ENCODE measurements around the gene LIMK2.
"Not testable (repeated sequence)": the region's sequence is repeated elsewhere in the genome, so short reads cannot be mapped to it uniquely, and the experiment has no call there.

The LIMK2 gene

DNA sequence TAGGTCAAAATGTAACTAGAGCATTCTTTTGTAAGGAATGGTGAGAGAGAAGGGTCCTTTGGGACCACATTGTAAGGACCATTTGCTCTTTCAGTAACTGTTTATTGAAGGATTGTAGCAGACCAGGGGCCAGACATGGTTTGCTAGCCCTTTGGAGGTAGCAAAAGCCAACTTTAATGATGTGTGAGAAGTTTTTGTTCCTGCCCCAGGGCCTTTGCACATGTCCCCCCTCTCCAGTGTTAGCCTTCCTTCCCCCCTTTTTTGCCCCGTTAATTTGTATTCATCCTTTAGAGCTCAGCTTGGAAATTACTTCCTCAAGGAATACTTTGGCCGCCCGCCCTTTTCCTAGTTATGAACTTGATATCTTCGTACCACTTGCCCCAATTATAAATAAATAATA, 9.0 kb downstream of the LIMK2 start:
- no peak for DNase-seq
- peaks cover 49% of the 10 kb centered on the region for H3K4me1 Mint-ChIP-seq
- no peaks in the 10 kb centered on the region for H3K27me3 Mint-ChIP-seq (ENCODE audit: low read depth, poor library complexity)
- H3K4me3 Mint-ChIP-seq = no peak overlapping the region
- TF ChIP-seq, protein P1, sequence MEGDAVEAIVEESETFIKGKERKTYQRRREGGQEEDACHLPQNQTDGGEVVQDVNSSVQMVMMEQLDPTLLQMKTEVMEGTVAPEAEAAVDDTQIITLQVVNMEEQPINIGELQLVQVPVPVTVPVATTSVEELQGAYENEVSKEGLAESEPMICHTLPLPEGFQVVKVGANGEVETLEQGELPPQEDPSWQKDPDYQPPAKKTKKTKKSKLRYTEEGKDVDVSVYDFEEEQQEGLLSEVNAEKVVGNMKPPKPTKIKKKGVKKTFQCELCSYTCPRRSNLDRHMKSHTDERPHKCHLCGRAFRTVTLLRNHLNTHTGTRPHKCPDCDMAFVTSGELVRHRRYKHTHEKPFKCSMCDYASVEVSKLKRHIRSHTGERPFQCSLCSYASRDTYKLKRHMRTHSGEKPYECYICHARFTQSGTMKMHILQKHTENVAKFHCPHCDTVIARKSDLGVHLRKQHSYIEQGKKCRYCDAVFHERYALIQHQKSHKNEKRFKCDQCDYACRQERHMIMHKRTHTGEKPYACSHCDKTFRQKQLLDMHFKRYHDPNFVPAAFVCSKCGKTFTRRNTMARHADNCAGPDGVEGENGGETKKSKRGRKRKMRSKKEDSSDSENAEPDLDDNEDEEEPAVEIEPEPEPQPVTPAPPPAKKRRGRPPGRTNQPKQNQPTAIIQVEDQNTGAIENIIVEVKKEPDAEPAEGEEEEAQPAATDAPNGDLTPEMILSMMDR (IDR thresholded peaks at IDR 0.05) = no peak
- no peaks in the 10 kb centered on the region for H3K9me3 Mint-ChIP-seq
- H3K27ac Mint-ChIP-seq = no peak overlapping the region
- H3K36me3 Mint-ChIP-seq (ENCODE audit: low read depth) = peaks cover 17% of the 10 kb centered on the region

DNA sequence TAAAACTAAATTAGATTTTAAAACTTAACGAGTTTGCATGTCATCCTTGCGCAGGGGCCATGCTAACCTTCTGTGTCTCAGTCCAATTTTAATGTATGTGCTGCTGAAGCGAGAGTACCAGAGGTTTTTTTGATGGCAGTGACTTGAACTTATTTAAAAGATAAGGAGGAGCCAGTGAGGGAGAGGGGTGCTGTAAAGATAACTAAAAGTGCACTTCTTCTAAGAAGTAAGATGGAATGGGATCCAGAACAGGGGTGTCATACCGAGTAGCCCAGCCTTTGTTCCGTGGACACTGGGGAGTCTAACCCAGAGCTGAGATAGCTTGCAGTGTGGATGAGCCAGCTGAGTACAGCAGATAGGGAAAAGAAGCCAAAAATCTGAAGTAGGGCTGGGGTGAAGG, 10.6 kb downstream of the LIMK2 start:
- DNase-seq = no peak
- Mint-ChIP-seq H3K4me1 (peaks cover 42% of the 10 kb centered on the region), H3K27me3 (ENCODE audit: low read depth, poor library complexity) (no peaks in the 10 kb centered on the region)

GRCh38 chr22:31223786-31224191, 11.7 kb downstream of the LIMK2 start:
- DNase-seq = no peak
- Mint-ChIP-seq H3K27me3 (ENCODE audit: low read depth, poor library complexity) (no peaks in the 10 kb centered on the region), H3K9me3 (no peaks in the 10 kb centered on the region), H3K27ac (peak overlapping the region; percentile 55), H3K4me1 (peaks cover 33% of the 10 kb centered on the region), H3K36me3 (ENCODE audit: low read depth) (peaks cover 17% of the 10 kb centered on the region), H3K4me3 (no peak overlapping the region)
- TF ChIP-seq, protein P1 (IDR thresholded peaks at IDR 0.05) = no peak

More for the DNA sequence above, 10.6 kb downstream of the LIMK2 start:
- H3K36me3 Mint-ChIP-seq (ENCODE audit: low read depth) = peaks cover 17% of the 10 kb centered on the region
- H3K27ac Mint-ChIP-seq = no peak overlapping the region
- TF ChIP-seq, protein P1 (IDR thresholded peaks at IDR 0.05) = no peak
- no peak overlapping the region for H3K4me3 Mint-ChIP-seq
- H3K9me3 Mint-ChIP-seq = no peaks in the 10 kb centered on the region

GRCh38 chr22:31224691-31225090, 12.6 kb downstream of the LIMK2 start:
- H3K4me3 Mint-ChIP-seq; H3K9me3 Mint-ChIP-seq; H3K27me3 Mint-ChIP-seq (ENCODE audit: low read depth, poor library complexity); DNase-seq; H3K27ac Mint-ChIP-seq: not testable (repeated sequence)
- Mint-ChIP-seq H3K4me1 (peaks cover 37% of the 10 kb centered on the region), H3K36me3 (ENCODE audit: low read depth) (peaks cover 13% of the 10 kb centered on the region)

- TF ChIP-seq, protein P1 (IDR thresholded peaks at IDR 0.05) = no peak
- DNase-seq = no peak
- Mint-ChIP-seq H3K36me3 (ENCODE audit: low read depth) (no peaks in the 10 kb centered on the region), H3K9me3 (no peaks in the 10 kb centered on the region), H3K4me1 (peaks cover 50% of the 10 kb centered on the region), H3K27ac (peak overlapping the region; percentile 36), H3K27me3 (ENCODE audit: low read depth, poor library complexity) (no peaks in the 10 kb centered on the region), H3K4me3 (no peak overlapping the region)
Observed at GRCh38 chr22:31227186-31227585, 15.1 kb downstream of the LIMK2 start.

DNA sequence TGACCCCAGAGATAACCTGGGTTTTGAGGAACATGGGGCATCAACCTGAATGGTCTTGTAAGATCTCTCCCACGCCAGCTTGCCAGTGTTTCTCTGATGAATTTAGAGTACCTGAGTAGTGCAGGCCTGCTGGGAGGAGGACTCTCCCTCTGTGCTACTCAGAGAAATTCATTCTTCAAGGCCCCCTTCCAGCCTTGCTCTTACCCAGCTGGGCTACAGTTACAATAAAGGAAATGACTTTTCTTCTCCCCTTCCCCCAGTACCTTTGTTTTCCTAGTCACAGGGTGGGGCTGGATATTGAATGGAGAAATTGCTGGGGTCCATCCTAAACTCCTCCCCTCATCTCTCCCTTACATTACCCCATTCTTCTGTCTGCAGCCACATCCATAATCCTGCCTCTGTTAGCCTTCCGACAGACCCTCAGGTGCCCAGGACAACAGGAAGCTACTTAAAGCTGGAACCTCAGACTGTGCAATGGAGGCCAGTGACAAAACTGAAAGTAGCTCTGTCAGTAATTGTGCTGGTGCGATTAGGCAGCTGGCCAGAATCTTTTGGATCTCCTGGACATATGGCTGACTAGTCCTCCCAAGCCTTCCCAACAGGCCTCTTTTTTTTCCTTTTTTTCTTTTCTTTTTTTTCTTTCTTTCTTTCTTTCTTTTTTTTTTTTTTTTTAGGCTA, 17.4 kb downstream of the LIMK2 start:
- Mint-ChIP-seq H3K4me1 (peaks cover 29% of the 10 kb centered on the region), H3K27ac (peak overlapping the region; percentile 68), H3K4me3 (peak overlapping the region; percentile 10), H3K27me3 (ENCODE audit: low read depth, poor library complexity) (no peaks in the 10 kb centered on the region), H3K9me3 (no peaks in the 10 kb centered on the region), H3K36me3 (ENCODE audit: low read depth) (peaks cover 1% of the 10 kb centered on the region)
- TF ChIP-seq, protein P1 (IDR thresholded peaks at IDR 0.05) = no peak
- no peak for DNase-seq
